OCI-LY7 (cell line): ENCODE data around the gene GLCE. TPM values are rescaled to one million over a fixed set of nuclear protein-coding genes. Genes with fewer than 3 reads are reported as not detected.

ENCODE experiments used
- BruUV-seq: library from RNA; stranded (reverse); fragments of 400-500 nt; replicated peaks from 2 replicates; lab custom pipeline; 2021; lab: Mats Ljungman, UMichigan
- CTCF ChIA-PET: fragments of 300-600 bp; sonication (Branson Sonifier 250); formaldehyde crosslinking; loops from one replicate; lab custom pipeline; 2022; ENCODE audit warnings: antibody characterized with exemption; ENCODE audit not compliant: unreplicated experiment; lab: Charles Lee
- POLR2A ChIA-PET: fragments of 300-600 bp; sonication (Branson Sonifier 250); formaldehyde crosslinking; loops from one replicate; lab custom pipeline; 2022; ENCODE audit warnings: antibody characterized with exemption; lab: Charles Lee
- DNase-seq: peaks from one replicate; pipeline ENCODE4 v3.0.0-alpha.2; 2015; ENCODE audit warnings: low spot score
- H2AFZ ChIP-seq: fragments of 200-600 bp; sonication (generic), shearing (Covaris generic); 2 replicates; pipeline ENCODE4 v1.6.1; 2014; ENCODE audit warnings: mild to moderate bottlenecking, antibody characterized with exemption, low read length, moderate library complexity
- H3K27ac ChIP-seq: fragments of 200-600 bp; sonication (generic); 2 replicates; pipeline ENCODE4 v1.5.1; 2014; ENCODE audit warnings: mixed run types, low read depth, mild to moderate bottlenecking, moderate library complexity, low read length, inconsistent platforms; ENCODE audit not compliant: poor library complexity, severe bottlenecking
- H3K36me3 ChIP-seq: fragments of 200-600 bp; sonication (generic); 2 replicates; pipeline ENCODE4 v1.6.1; 2014; ENCODE audit warnings: mild to moderate bottlenecking, antibody characterized with exemption, low read length, moderate library complexity, mixed read lengths; ENCODE audit not compliant: insufficient read depth
- H3K4me1 ChIP-seq: fragments of 200-600 bp; sonication (generic); 2 replicates; pipeline ENCODE4 v1.5.1; 2014; ENCODE audit warnings: mild to moderate bottlenecking, low read length; ENCODE audit not compliant: insufficient read depth, poor library complexity, severe bottlenecking
- H3K4me2 ChIP-seq: fragments of 200-600 bp; sonication (generic); 2 replicates; pipeline ENCODE4 v1.6.1; 2014; ENCODE audit warnings: mild to moderate bottlenecking, low read length
- H3K4me3 ChIP-seq: fragments of 200-600 bp; sonication (generic); 2 replicates; pipeline ENCODE4 v1.5.1; 2014; ENCODE audit warnings: mild to moderate bottlenecking, low read depth, low read length; ENCODE audit not compliant: poor library complexity, severe bottlenecking
- H3K79me2 ChIP-seq: fragments of 200-600 bp; sonication (generic); 2 replicates; pipeline ENCODE4 v1.6.1; 2016; ENCODE audit warnings: low read depth, mild to moderate bottlenecking, low read length, moderate library complexity, mixed read lengths; ENCODE audit not compliant: insufficient read depth
- H3K9me2 ChIP-seq: fragments of 200-600 bp; sonication (generic); 2 replicates; pipeline ENCODE4 v1.6.1; 2016; ENCODE audit warnings: mild to moderate bottlenecking, low read length, mixed read lengths; ENCODE audit not compliant: insufficient read depth
- H3K9me3 ChIP-seq: fragments of 200-600 bp; sonication (generic); 2 replicates; pipeline ENCODE4 v1.6.1; 2014; ENCODE audit warnings: mild to moderate bottlenecking, mixed run types, low read length, mixed read lengths
- H4K20me1 ChIP-seq: fragments of 200-600 bp; sonication (generic); 2 replicates; pipeline ENCODE4 v1.6.1; 2014; ENCODE audit warnings: mild to moderate bottlenecking, antibody characterized with exemption, low read length, moderate library complexity, mixed read lengths; ENCODE audit not compliant: insufficient read depth
- CTCF ChIP-seq: fragments of 200-600 bp; sonication (generic); conservative IDR thresholded peaks from 2 replicates; pipeline ENCODE4 v1.5.1; 2014; ENCODE audit warnings: mild to moderate bottlenecking, antibody characterized with exemption, low read length, moderate library complexity, mixed read lengths
- EZH2phosphoT487 ChIP-seq: fragments of 200-600 bp; sonication (generic); IDR thresholded peaks from 2 replicates; pipeline ENCODE4 v1.6.1; 2018; ENCODE audit warnings: low read depth, borderline replicate concordance, mild to moderate bottlenecking, mixed run types, antibody characterized with exemption, low read length, moderate library complexity, mixed read lengths
- intact Hi-C: fragments of 100-400 bp; cut with micrococcal nuclease; formaldehyde crosslinking; loops from one replicate; pipeline ENCODE4 v1.10.0; 2022; ENCODE audit not compliant: unreplicated experiment
- total RNA-seq, 2 experiments: library from RNA; depleted of rRNA in 1 of 2; stranded (reverse); fragments of >200 nt in 1 of 2; shearing (Covaris generic) in 1 of 2; gene quantifications; 2 replicates each; pipeline ENCODE4 v1.2.3, GENCODE V29; 2014 to 2022

GLCE gene
- total RNA-seq, 2 experiments from 2014 or later: 7.0 to 7.1 TPM

- Histone ChIP-seq H3K27ac (no peak overlapping the region), H3K36me3 (no peaks in the 10 kb centered on the region), H3K9me3 (no peaks in the 10 kb centered on the region), H3K4me1 (peaks cover 10% of the 10 kb centered on the region), H2AFZ (no peak overlapping the region), H3K4me2 (no peak overlapping the region), H3K4me3 (no peak overlapping the region), H3K9me2 (no peaks in the 10 kb centered on the region), H4K20me1 (no peaks in the 10 kb centered on the region; the same call in 1 of the 2 replicates), H3K79me2 (peaks cover 9% of the 10 kb centered on the region; the same call in 1 of the 2 replicates)
- no peak for DNase-seq
- ChIA-PET POLR2A (no interaction called here), CTCF (no interaction called here)
- TF ChIP-seq EZH2phosphoT487 (no peak), CTCF (no peak)
- BruUV-seq: no TSS peak
- intact Hi-C loops: no loop called here
Observed at GRCh38 chr15:69158201-69158842, 2.1 kb upstream of the GLCE start.

GRCh38 chr15:69158843-69159240, 1.6 kb upstream of the GLCE start:
- intact Hi-C loops: no loop called here
- H3K4me3 ChIP-seq: no peak overlapping the region
- H3K79me2 ChIP-seq: peaks cover 9% of the 10 kb centered on the region; the same call in 1 of the 2 replicates
- H3K9me2 ChIP-seq: no peaks in the 10 kb centered on the region
- no peak overlapping the region for H3K27ac ChIP-seq
- TF ChIP-seq EZH2phosphoT487 (no peak), CTCF (no peak)
- DNase-seq: no peak
- no peaks in the 10 kb centered on the region for H3K36me3 ChIP-seq
- no TSS peak for BruUV-seq
- H4K20me1 ChIP-seq: no peaks in the 10 kb centered on the region; the same call in 1 of the 2 replicates
- no peak overlapping the region for H2AFZ ChIP-seq
- no peaks in the 10 kb centered on the region for H3K9me3 ChIP-seq
- H3K4me1 ChIP-seq: peaks cover 10% of the 10 kb centered on the region
- no peak overlapping the region for H3K4me2 ChIP-seq
- CTCF ChIA-PET: no interaction called here
- POLR2A ChIA-PET: no interaction called here

- H3K4me2 ChIP-seq: peak overlapping the region; percentile 91
- H3K36me3 ChIP-seq: no peaks in the 10 kb centered on the region
- intact Hi-C loops: loop anchor here (2.0 to 5.0 kb wide), 2 partner anchors 253 to 293 kb away; partner anchors contain the start of genes KIF23 and RPLP1
- H3K9me3 ChIP-seq: no peaks in the 10 kb centered on the region
- H3K9me2 ChIP-seq: no peaks in the 10 kb centered on the region
- H3K4me1 ChIP-seq: peaks cover 10% of the 10 kb centered on the region
- peaks cover 9% of the 10 kb centered on the region; the same call in 1 of the 2 replicates for H3K79me2 ChIP-seq
- no peak overlapping the region for H3K27ac ChIP-seq
- H3K4me3 ChIP-seq: peak overlapping the region; percentile 81
- CTCF ChIA-PET: no interaction called here
- no peak for DNase-seq
- no peak for TF ChIP-seq CTCF
- TF ChIP-seq EZH2phosphoT487: no peak
- BruUV-seq: no TSS peak
- H2AFZ ChIP-seq: peak overlapping the region; percentile 98
- POLR2A ChIA-PET: interaction anchor here (0.7 kb wide), 1 partner anchor 17 kb away, joined by 3 read pairs; no protein-coding TSS in a partner anchor
- H4K20me1 ChIP-seq: no peaks in the 10 kb centered on the region; the same call in 1 of the 2 replicates
Observed at GRCh38 chr15:69159805-69160140, 662 bp upstream of the GLCE start.
